H1 (cell line): ENCODE measurements around the gene NR4A1. TPM values are rescaled to one million over a fixed set of nuclear protein-coding genes. Genes with fewer than 3 reads are reported as not detected.

Experiments used
- CTCF ChIA-PET: fragments of 300-600 bp; sonication (Branson Sonifier 250); formaldehyde crosslinking; loops from one replicate; lab custom pipeline; 2021; ENCODE audit not compliant: partially characterized antibody; lab: Charles Lee
- POLR2A ChIA-PET: fragments of 300-600 bp; sonication (Branson Sonifier 250); formaldehyde crosslinking; loops from one replicate; lab custom pipeline; 2021; ENCODE audit warnings: inconsistent platforms; ENCODE audit not compliant: partially characterized antibody; lab: Charles Lee
- DNase-seq, 2 experiments: peaks; one replicate each; pipeline versions ENCODE4 v3.0.0 to v3.0.0-alpha.2; 2010 to 2022; ENCODE audit warnings: low spot score in 2 of 2, low read depth in 1 of 2, mixed read lengths in 1 of 2
- FAIRE-seq: peaks from 2 replicates; lab custom pipeline; 2011; peaks lifted over from hg19 to GRCh38; lab: Jason Lieb, UNC
- H2AFZ ChIP-seq: 2 replicates; pipeline ENCODE4 v1.8.1; 2012; ENCODE audit warnings: low read length, inconsistent platforms
- H2AK5ac ChIP-seq: 2 replicates; pipeline ENCODE4 v1.6.1; 2013; ENCODE audit warnings: low read depth, low read length
- H2BK120ac ChIP-seq: replicated peaks from 2 replicates; pipeline ENCODE3; 2013; ENCODE audit warnings: low read depth, low read length, inconsistent platforms
- H2BK12ac ChIP-seq: 2 replicates; pipeline ENCODE4 v1.6.1; 2013; ENCODE audit warnings: low read depth, low read length
- H2BK15ac ChIP-seq: 2 replicates; pipeline ENCODE4 v1.6.1; 2013; ENCODE audit warnings: low read length
- H2BK20ac ChIP-seq: 2 replicates; pipeline ENCODE4 v1.6.1; 2013; ENCODE audit warnings: low read length
- H2BK5ac ChIP-seq: 2 replicates; pipeline ENCODE4 v1.6.1; 2013; ENCODE audit warnings: low read depth, low read length
- H3K14ac ChIP-seq: 2 replicates; pipeline ENCODE4 v1.6.1; 2013; ENCODE audit warnings: inconsistent platforms; ENCODE audit not compliant: insufficient read length
- H3K18ac ChIP-seq: 2 replicates; pipeline ENCODE4 v1.6.1; 2013; ENCODE audit warnings: low read length; ENCODE audit errors: extremely low read depth
- H3K23ac ChIP-seq: 2 replicates; pipeline ENCODE4 v1.6.1; 2013; ENCODE audit warnings: inconsistent platforms; ENCODE audit not compliant: insufficient read length
- H3K23me2 ChIP-seq: 2 replicates; pipeline ENCODE4 v1.6.1; 2013; ENCODE audit warnings: low read depth, low read length
- H3K27ac ChIP-seq: 2 replicates; pipeline ENCODE4 v1.6.1; 2011; ENCODE audit warnings: low read depth, low read length, inconsistent platforms
- H3K27me3 ChIP-seq, 4 experiments: replicated peaks in 1 of 4; 1 replicate in 1 of 4; 2 replicates in 3 of 4; pipeline versions ENCODE4 v1.6.1 to v1.8.1; 2011 to 2013; ENCODE audit warnings: low read length in 3 of 4, mild to moderate bottlenecking in 3 of 4, inconsistent platforms in 2 of 4, mixed read lengths in 2 of 4, moderate library complexity in 1 of 4; ENCODE audit not compliant: control insufficient read depth in 3 of 4, insufficient read depth in 3 of 4; ENCODE audit errors: extremely low read depth in 1 of 4
- H3K36me3 ChIP-seq, 4 experiments: 2 replicates each; pipeline versions ENCODE4 v1.6.1 to v1.8.1; 2011 to 2013; ENCODE audit warnings: mild to moderate bottlenecking in 4 of 4, low read length in 3 of 4, moderate library complexity in 2 of 4, control low read depth in 1 of 4, inconsistent platforms in 1 of 4; ENCODE audit not compliant: insufficient read depth in 4 of 4, control insufficient read depth in 2 of 4
- H3K4ac ChIP-seq: replicated peaks from 2 replicates; pipeline ENCODE3; 2013; ENCODE audit warnings: low read length, low read depth, mixed read lengths, inconsistent platforms; ENCODE audit not compliant: insufficient read length
- H3K4me1 ChIP-seq, 4 experiments: replicated peaks in 1 of 4; 1 replicate in 1 of 4; 2 replicates in 3 of 4; pipeline versions ENCODE4 v1.6.1 to v1.8.1; 2011 to 2013; ENCODE audit warnings: low read length in 3 of 4, inconsistent platforms in 2 of 4, mixed read lengths in 1 of 4; ENCODE audit not compliant: insufficient read depth in 4 of 4, control insufficient read depth in 3 of 4
- H3K4me2 ChIP-seq, 2 experiments: 2 replicates each; pipeline versions ENCODE4 v1.6.1 to v1.8.1; 2011 to 2013; ENCODE audit warnings: low read depth in 2 of 2, low read length in 2 of 2, control low read depth in 1 of 2, inconsistent platforms in 1 of 2, mild to moderate bottlenecking in 1 of 2; ENCODE audit not compliant: insufficient read depth in 1 of 2
- H3K4me3 ChIP-seq, 4 experiments: fragments of 200-600, 300-600 bp in 1 of 4; sonication (generic), shearing (Covaris generic), sonication (Bioruptor Twin) in 1 of 4; 2 replicates each; pipeline versions ENCODE4 v1.5.1 to v1.8.1; 2011 to 2016; ENCODE audit warnings: low read length in 4 of 4, low read depth in 3 of 4, control low read depth in 2 of 4, inconsistent platforms in 2 of 4, mild to moderate bottlenecking in 2 of 4, mixed read lengths in 1 of 4, moderate library complexity in 1 of 4; ENCODE audit not compliant: insufficient read depth in 2 of 4; ENCODE audit errors: extremely low read depth in 1 of 4
- H3K56ac ChIP-seq: replicated peaks from 2 replicates; pipeline ENCODE3; 2013; ENCODE audit warnings: low read depth, mild to moderate bottlenecking, mixed read lengths, low read length, inconsistent platforms; ENCODE audit not compliant: insufficient read length
- H3K79me1 ChIP-seq: 2 replicates; pipeline ENCODE4 v1.6.1; 2013; ENCODE audit warnings: low read depth, low read length, control low read depth
- H3K79me2 ChIP-seq, 2 experiments: 2 replicates each; pipeline versions ENCODE4 v1.6.1 to v1.8.1; 2012 to 2013; ENCODE audit warnings: low read length in 2 of 2, mild to moderate bottlenecking in 2 of 2, inconsistent platforms in 1 of 2; ENCODE audit not compliant: insufficient read depth in 2 of 2, control insufficient read depth in 1 of 2
- H3K9ac ChIP-seq, 4 experiments: replicated peaks in 1 of 4; 1 replicate in 1 of 4; 2 replicates in 3 of 4; pipeline versions ENCODE4 v1.6.1 to v1.8.1; 2011 to 2013; ENCODE audit warnings: low read depth in 3 of 4, low read length in 3 of 4, control low read depth in 2 of 4, mild to moderate bottlenecking in 2 of 4, moderate library complexity in 2 of 4, inconsistent platforms in 1 of 4; ENCODE audit errors: extremely low read depth in 1 of 4
- H3K9me3 ChIP-seq, 2 experiments: 2 replicates each; pipeline versions ENCODE4 v1.6.1 to v1.8.1; 2012 to 2013; ENCODE audit warnings: mild to moderate bottlenecking in 2 of 2, moderate library complexity in 2 of 2, control low read depth in 1 of 2, inconsistent platforms in 1 of 2, low read depth in 1 of 2, low read length in 1 of 2, mixed read lengths in 1 of 2; ENCODE audit not compliant: insufficient read depth in 2 of 2
- H4K20me1 ChIP-seq, 2 experiments: replicated peaks in 1 of 2; 2 replicates each; pipeline versions ENCODE3 to v1.8.1; 2011 to 2013; ENCODE audit warnings: inconsistent platforms in 2 of 2, low read length in 2 of 2, mild to moderate bottlenecking in 1 of 2; ENCODE audit not compliant: insufficient read depth in 2 of 2, control insufficient read depth in 1 of 2
- H4K5ac ChIP-seq: 2 replicates; pipeline ENCODE4 v1.6.1; 2013; ENCODE audit warnings: low read length, low read depth, mixed read lengths, inconsistent platforms; ENCODE audit not compliant: insufficient read length
- H4K8ac ChIP-seq: 2 replicates; pipeline ENCODE4 v1.8.0; 2013; ENCODE audit warnings: mild to moderate bottlenecking, moderate library complexity, low read length, inconsistent platforms; ENCODE audit not compliant: insufficient read depth; ENCODE audit errors: extremely low read depth
- H4K91ac ChIP-seq: replicated peaks from 2 replicates; pipeline ENCODE3; 2013; ENCODE audit warnings: low read length, mixed read lengths, inconsistent platforms; ENCODE audit not compliant: insufficient read length
- CHD1 ChIP-seq: IDR thresholded peaks from 2 replicates; pipeline ENCODE4 v1.6.1; 2012; ENCODE audit warnings: low read depth, low read length, improper control_type of control experiment
- HDAC2 ChIP-seq, 2 experiments: fragments of 300-600 bp in 1 of 2; sonication (generic) in 1 of 2; IDR thresholded peaks; 2 replicates each; pipeline ENCODE4 v1.6.1; 2011 to 2012; ENCODE audit warnings: low read depth in 2 of 2, low read length in 2 of 2, mild to moderate bottlenecking in 2 of 2, moderate library complexity in 2 of 2, borderline replicate concordance in 1 of 2, inconsistent platforms in 1 of 2
- RFX5 ChIP-seq: IDR thresholded peaks from 2 replicates; pipeline ENCODE4 v1.6.1; 2011; ENCODE audit warnings: low read depth, low read length, improper control_type of control experiment, borderline replicate concordance
- TCF12 ChIP-seq: IDR thresholded peaks from 2 replicates; pipeline ENCODE4 v1.6.1; 2011; ENCODE audit warnings: low read depth, mild to moderate bottlenecking, low read length
- WGBS, 2 experiments: shearing (Covaris generic) in 1 of 2; methylation state at CpG; one replicate each; pipeline versions ENCODE4 v1.1.6 to v1.1.7; 2013 to 2015; ENCODE audit warnings: low lambda C conversion rate in 2 of 2, mixed read lengths in 2 of 2, inconsistent platforms in 1 of 2, low coverage in 1 of 2, missing lambda C conversion rate in 1 of 2; ENCODE audit not compliant: insufficient replicate concordance in 2 of 2, insufficient coverage in 1 of 2, insufficient read length in 1 of 2; ENCODE audit errors: extremely low coverage in 1 of 2, missing lambda C conversion rate in 1 of 2; 5-methylcytosine and 5-hydroxymethylcytosine counted together
- polyA plus RNA-seq, 7 experiments: library from polyadenylated mRNA; depleted of rRNA in 3 of 7; stranded (reverse) in 5 of 7; unstranded in 2 of 7; fragments of >200 nt in 5 of 7; fragments of 200-250 nt in 2 of 7; gene quantifications; 1 replicate in 5 of 7; 2 replicates in 1 of 7; 4 replicates in 1 of 7; pipeline versions ENCODE4 v1.2.1 to v1.2.3, GENCODE V29; 2011 to 2013; ENCODE audit warnings: missing spikeins in 2 of 7, mixed read lengths in 2 of 7
- total RNA-seq: library from RNA; stranded (reverse); fragmentation: NEBNext Ultra II Directional; extraction: Animal tissue kit (Norgen Biotek cat#: 25700); gene quantifications from 2 replicates; pipeline ENCODE4 v1.2.1, GENCODE V29; 2021

NR4A1 gene
- total and polyA plus RNA-seq, 2 of the 8 experiments (the other 6 are each of a cell fraction or from before 2014, with no cell fraction given), result 18.7 to 23.3 TPM

DNA sequence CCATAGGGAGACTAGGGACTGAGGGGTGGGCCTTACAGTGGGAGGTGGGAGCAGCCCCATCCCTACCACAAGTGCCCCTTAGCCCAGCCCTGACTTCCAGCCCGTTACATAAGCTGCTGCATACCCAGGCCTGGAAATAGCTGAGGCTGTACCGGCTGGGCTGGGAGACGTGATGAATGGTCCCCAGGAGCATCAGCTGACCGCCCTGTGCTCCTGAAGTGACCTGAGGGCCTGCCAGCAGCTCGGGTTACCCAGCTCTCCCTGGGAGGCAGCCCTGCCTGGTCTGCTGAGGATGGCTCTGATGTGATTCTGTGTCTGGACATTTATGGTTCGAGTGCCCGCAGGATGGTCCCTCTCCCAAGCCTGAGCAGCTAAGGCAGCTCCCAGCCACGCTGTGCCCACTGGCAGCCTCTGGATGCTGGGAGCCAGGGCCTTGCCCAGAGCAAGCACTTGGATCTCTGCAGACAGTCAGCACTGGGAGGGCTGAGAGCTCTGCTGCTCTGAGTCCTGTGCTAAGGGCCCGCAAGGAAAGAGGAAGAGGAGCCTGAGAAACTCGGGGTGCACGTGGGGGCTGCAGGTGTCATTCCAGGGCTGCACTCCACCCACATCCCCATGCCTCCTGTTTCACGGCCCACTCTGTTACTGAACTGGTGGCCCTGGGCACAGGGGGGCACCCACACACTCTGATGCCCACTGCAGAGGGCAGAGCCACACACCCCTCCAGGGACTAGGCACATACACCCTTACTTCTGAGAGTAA, 24.0 kb upstream of the NR4A1 start:
- CTCF ChIA-PET, result interaction anchor here (0.6 to 22.7 kb wide), 13 partner anchors 14 to 1303 kb away, joined by 3 to 1249 read pairs (median 9); partner anchors contain the start of genes ATG101, NR4A1, SMIM41 and TAMALIN
- H3K27me3 ChIP-seq, result peaks cover 2 to 17% (median 9%) of the 10 kb centered on the region in 4 experiments
- H2BK5ac ChIP-seq, result no peak overlapping the region
- DNase-seq, result no peak
- H3K79me1 ChIP-seq, result no peaks in the 10 kb centered on the region
- H3K4me3 ChIP-seq, result no peak overlapping the region
- H3K27ac ChIP-seq, result no peak overlapping the region
- no peaks in the 10 kb centered on the region for H3K79me2 ChIP-seq
- no peak overlapping the region for H2BK120ac ChIP-seq
- H3K14ac ChIP-seq, result no peak overlapping the region
- peaks cover 7% of the 10 kb centered on the region for H3K23me2 ChIP-seq
- H2BK15ac ChIP-seq, result peak overlapping the region; percentile 81; the same call in 1 of the 2 replicates
- no peak overlapping the region for H2AFZ ChIP-seq
- H3K23ac ChIP-seq, result no peak overlapping the region
- H3K4me1 ChIP-seq, result peaks cover 2 to 26% (median 10%) of the 10 kb centered on the region in 4 experiments; a peak in 6 of 7 replicates
- no peak overlapping the region for H3K4ac ChIP-seq
- H3K9ac ChIP-seq, result no peak overlapping the region
- no peak overlapping the region for H4K5ac ChIP-seq
- H3K18ac ChIP-seq, result no peak overlapping the region
- H2BK20ac ChIP-seq, result no peak overlapping the region
- no peak for FAIRE-seq
- WGBS, 2 experiments, result 72% methylated on average over 8 of the region's 12 CpGs; no CpG with 5 or more reads in 1 of the 2 experiments
- peak overlapping the region; percentile 80 for H2BK12ac ChIP-seq
- peak overlapping the region; percentile 45 for H4K8ac ChIP-seq
- TF ChIP-seq HDAC2 (IDR thresholded peaks at IDR 0.05; ENCODE audit: borderline replicate concordance in 1 of 2, low read depth in 2 of 2, low read length in 2 of 2), result no peak
- no peak for TF ChIP-seq CHD1
- TF ChIP-seq RFX5, result no peak
- no peak for TF ChIP-seq TCF12
- H3K9me3 ChIP-seq, result no peaks in the 10 kb centered on the region
- no peak overlapping the region for H3K4me2 ChIP-seq
- 0 out of 2 replicates have a peak overlapping the region, but pooled peaks have one; percentile 78 for H2AK5ac ChIP-seq
- H3K36me3 ChIP-seq, result no peaks in the 10 kb centered on the region
- POLR2A ChIA-PET, result interaction anchor here (0.6 to 13.1 kb wide), 9 partner anchors 12 to 97 kb away, joined by 3 to 82 read pairs (median 4); partner anchors contain the start of genes ATG101 and SMIM41
- no peak overlapping the region for H3K56ac ChIP-seq
- peak overlapping the region; percentile 61 for H4K91ac ChIP-seq
- no peaks in the 10 kb centered on the region for H4K20me1 ChIP-seq
